Spleen (tissue), 7 donors: ENCODE results near the gene FUT4.

Experiments
- CTCF ChIP-seq, 11 experiments: fragments of 200-600 bp in 7 of 11; fragments of 450-650 bp in 4 of 11; sonication (generic) in 4 of 11; IDR thresholded peaks in 8 of 11; conservative IDR thresholded peaks in 3 of 11; 1 replicate in 7 of 11; 2 replicates in 4 of 11; pipeline versions ENCODE4 v1.4.0 to v1.8.0; 2016 to 2021; ENCODE audit warnings: antibody characterized with exemption in 11 of 11, inconsistent platforms in 4 of 11, mild to moderate bottlenecking in 1 of 11
- POLR2AphosphoS5 ChIP-seq, 3 donors: sonication (generic); formaldehyde crosslinking; IDR thresholded peaks; one replicate each; pipeline ENCODE4 v1.5.1; 2017; ENCODE audit warnings: antibody characterized with exemption in 3 of 3
- donor health status: DM: no; HTN: no; CAD: no; lungs with moderate emphysema.
- donor health status: DM: no; HTN: no; CAD: no.
- donor health status: DM: no; HTN: no; CAD: no.

GRCh38 chr11:94500181-94500580 lies 43.5 kb upstream of the FUT4 start:
- TF ChIP-seq POLR2AphosphoS5 (IDR thresholded peaks at IDR 0.05): no peak
- no peak for TF ChIP-seq CTCF (IDR thresholded peaks at IDR 0.05 in 8 of 11, conservative IDR thresholded peaks at IDR 0.05 in 3 of 11)
